Measurements from ENCODE around the gene MYOD1.

Gene MYOD1

DNA sequence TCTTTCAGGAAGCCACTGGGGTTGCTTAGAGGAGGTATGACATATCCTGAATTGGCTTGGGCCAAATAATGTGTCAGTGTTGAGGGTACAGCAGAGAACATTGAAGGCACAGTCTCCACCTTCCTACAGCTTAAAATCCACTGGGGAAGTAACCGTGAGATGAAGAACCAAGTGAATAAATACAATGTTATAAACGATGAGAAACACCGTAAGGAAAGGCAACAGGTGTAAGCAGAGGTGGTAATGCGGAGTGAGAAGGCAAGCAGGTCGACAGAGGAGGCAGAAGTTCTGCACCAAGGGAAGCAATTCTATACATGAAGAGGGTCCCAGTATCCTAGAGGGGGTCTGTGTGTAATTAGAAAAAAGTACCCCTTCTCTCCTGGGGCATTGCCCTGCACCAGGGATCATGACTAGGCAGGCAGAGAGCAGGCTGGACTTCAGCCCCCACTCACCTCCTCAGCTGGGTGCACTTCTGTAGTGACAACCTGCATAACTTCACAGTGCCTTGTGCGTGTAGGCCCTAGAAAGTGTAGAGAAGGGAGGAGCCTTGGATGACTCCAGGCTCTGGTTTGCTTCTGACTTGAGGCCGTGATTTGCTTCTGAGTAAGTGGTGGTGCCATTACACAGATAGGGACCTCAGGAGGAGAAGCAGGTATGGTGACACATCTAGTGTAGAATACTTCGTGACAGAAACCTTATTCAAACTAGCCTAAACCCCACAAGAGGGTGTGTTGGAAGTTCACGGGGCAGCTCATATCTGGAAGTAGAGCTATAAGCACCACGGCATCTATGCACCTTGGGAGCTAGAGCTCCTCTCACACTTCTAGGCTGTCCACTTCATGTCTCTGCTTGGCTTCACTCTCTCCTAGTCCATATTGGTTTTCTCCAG, 4.9 kb downstream of the MYOD1 start:
- no peak for DNase-seq (ENCODE audit: extremely low read depth, low read depth)
- no peak for TF ChIP-seq CTCF (IDR thresholded peaks at IDR 0.05; ENCODE audit: low read depth, low read length)

DNA sequence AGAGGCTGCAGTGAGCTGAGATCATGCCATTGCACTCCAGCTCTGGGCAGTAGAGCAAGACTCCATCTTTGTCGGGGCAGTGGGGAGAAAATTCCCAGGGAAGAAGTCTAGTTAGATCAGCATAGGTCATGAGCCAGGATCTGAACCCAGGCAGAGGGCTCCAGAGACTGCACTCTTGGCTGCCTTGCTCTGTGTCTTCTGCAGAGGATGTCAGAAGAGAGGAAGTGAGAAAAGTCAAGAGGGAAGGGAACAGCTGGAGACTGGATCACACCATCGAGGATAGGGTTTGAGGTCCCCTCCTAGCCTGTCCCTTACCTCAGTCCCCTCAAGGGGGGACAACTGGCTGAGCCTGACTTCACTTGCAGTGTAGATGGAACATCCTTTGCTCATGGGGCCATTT, 5.8 kb downstream of the MYOD1 start:
- TF ChIP-seq CTCF (IDR thresholded peaks at IDR 0.05; ENCODE audit: low read depth, low read length) = no peak
- no peak for DNase-seq (ENCODE audit: extremely low read depth, low read depth)

DNA sequence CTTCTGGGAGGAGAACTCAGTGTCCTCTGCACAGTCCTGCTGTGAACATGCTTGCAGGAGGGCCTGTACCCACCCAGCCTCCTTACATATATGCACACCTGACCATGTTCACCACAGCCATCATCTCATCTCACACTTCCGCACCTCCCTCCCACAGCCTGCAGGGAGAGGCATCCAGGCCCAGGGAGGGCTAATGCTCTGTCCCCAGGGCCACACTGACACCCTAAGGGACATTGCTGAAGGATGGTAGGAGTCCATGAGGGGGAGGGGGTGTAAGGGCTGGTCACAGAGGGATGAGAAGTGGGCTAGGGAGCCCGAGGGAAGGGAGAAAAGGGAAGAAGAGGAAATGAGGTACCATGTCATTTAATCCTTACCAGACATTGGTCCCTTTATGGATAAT, 10.8 kb downstream of the MYOD1 start:
- DNase-seq (ENCODE audit: extremely low read depth, low read depth) = no peak
- TF ChIP-seq CTCF (IDR thresholded peaks at IDR 0.05; ENCODE audit: low read depth, low read length) = no peak

GRCh38 chr11:17730608-17731462, 11.5 kb downstream of the MYOD1 start:
- peak; percentile 28 for DNase-seq (ENCODE audit: extremely low read depth, low read depth)
- peak; percentile 98 for TF ChIP-seq CTCF (IDR thresholded peaks at IDR 0.05; ENCODE audit: low read depth, low read length)

GRCh38 chr11:17733261-17733660, 13.9 kb downstream of the MYOD1 start:
- DNase-seq (ENCODE audit: extremely low read depth, low read depth) = no peak
- no peak for TF ChIP-seq CTCF (IDR thresholded peaks at IDR 0.05; ENCODE audit: low read depth, low read length)

- TF ChIP-seq CTCF (IDR thresholded peaks at IDR 0.05; ENCODE audit: low read depth, low read length) = no peak
- no peak for DNase-seq (ENCODE audit: extremely low read depth, low read depth)
These were observed 15.1 kb downstream of the MYOD1 start, which contains the start of gene KCNC1 for GRCh38 chr11:17734418-17734911. Gene KCNC1, plus strand, starts transcription at chr11:17734781. Its CDS starts 1,222 bp downstream, at chr11:17736003.

Measured in AG09319 (cell line).